ENCODE data around the gene ZNF200.

DNA sequence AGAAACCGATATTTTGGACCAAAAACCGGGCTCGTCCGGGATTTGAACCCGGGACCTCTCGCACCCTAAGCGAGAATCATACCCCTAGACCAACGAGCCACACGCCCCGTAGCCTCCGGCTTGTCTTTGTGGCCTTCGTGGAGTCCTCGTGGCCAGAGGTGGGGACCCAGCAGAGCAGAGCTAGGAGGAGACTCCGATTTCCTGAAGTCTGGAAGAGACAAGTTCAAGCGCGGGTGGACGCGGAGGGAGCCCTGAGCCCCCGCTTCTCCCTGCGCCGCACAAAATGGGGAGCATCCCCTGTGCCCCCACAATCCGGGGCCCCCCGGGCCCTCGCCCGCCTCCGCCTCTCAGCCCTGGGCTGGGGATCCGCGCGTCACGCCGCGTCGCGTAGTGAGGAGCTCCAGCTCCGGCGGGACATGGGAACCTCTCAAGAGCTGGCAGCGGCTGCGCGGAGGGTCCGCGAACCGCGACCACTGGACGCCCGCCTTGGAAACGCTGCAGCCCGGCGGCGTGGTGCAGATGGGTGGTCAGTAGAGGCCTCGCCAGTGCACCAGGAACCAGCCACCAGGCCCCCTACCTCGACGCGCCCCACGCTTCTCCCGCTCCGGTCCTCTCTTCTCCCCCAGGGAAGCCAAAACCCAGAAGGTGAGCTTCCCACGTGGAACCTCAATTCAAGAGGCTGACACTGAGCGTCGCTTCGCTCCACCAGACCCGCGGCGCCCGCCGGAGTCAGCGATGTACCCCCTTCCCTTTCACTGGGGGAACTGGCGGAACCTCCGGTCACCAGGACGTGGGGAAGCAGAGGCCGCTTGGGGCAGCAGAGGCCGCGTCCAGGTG is 52.1 kb downstream of the ZNF200 start:
- TF ChIP-seq, protein P1, sequence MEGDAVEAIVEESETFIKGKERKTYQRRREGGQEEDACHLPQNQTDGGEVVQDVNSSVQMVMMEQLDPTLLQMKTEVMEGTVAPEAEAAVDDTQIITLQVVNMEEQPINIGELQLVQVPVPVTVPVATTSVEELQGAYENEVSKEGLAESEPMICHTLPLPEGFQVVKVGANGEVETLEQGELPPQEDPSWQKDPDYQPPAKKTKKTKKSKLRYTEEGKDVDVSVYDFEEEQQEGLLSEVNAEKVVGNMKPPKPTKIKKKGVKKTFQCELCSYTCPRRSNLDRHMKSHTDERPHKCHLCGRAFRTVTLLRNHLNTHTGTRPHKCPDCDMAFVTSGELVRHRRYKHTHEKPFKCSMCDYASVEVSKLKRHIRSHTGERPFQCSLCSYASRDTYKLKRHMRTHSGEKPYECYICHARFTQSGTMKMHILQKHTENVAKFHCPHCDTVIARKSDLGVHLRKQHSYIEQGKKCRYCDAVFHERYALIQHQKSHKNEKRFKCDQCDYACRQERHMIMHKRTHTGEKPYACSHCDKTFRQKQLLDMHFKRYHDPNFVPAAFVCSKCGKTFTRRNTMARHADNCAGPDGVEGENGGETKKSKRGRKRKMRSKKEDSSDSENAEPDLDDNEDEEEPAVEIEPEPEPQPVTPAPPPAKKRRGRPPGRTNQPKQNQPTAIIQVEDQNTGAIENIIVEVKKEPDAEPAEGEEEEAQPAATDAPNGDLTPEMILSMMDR (IDR thresholded peaks at IDR 0.05 in 4 of 5, conservative IDR thresholded peaks at IDR 0.05 in 1 of 5), result peak in 2 of 5 experiments; percentile 11 to 37
- no peak for TF ChIP-seq POLR2A (IDR thresholded peaks at IDR 0.05)
